Tibial nerve (tissue), 4 donors: ENCODE measurements around the gene PEX6.
A peak's percentile ranks its signal among the peaks of the same experiment; 100 is the strongest.

Experiments used
- EP300 ChIP-seq, 2 donors: sonication (generic); formaldehyde crosslinking; IDR thresholded peaks; one replicate each; pipeline ENCODE4 v1.6.1; 2017; ENCODE audit warnings: antibody characterized with exemption in 2 of 2, mild to moderate bottlenecking in 1 of 2
- TF ChIP-seq, protein P1 (sequence below), 5 experiments: fragments of 200-600 bp in 3 of 5; fragments of 450-650 bp in 2 of 5; sonication (generic) in 3 of 5; IDR thresholded peaks; one replicate each; pipeline ENCODE4 v1.5.1; 2016 to 2019; ENCODE audit warnings: antibody characterized with exemption in 5 of 5, mild to moderate bottlenecking in 3 of 5, moderate library complexity in 2 of 5

DNA sequence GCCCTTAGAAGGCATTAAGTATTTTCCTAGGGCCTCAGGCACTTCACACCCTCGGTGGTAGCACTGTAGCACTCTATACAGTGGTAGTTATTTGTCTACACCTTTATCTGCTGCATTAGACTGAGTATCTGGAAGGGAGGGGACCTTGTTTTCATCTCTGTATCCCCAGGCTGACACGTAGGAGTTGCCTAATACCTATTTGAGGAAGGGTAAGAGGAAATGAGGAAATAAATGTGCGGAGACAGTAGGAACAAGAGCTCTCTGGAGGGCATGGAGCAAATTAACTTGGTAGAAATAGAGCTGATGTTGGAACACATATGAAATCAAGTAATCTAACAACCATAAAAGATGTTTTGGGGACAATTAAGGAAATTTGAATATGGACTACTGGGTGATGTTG lies 45.8 kb downstream of the PEX6 start:
- TF ChIP-seq, protein P1, sequence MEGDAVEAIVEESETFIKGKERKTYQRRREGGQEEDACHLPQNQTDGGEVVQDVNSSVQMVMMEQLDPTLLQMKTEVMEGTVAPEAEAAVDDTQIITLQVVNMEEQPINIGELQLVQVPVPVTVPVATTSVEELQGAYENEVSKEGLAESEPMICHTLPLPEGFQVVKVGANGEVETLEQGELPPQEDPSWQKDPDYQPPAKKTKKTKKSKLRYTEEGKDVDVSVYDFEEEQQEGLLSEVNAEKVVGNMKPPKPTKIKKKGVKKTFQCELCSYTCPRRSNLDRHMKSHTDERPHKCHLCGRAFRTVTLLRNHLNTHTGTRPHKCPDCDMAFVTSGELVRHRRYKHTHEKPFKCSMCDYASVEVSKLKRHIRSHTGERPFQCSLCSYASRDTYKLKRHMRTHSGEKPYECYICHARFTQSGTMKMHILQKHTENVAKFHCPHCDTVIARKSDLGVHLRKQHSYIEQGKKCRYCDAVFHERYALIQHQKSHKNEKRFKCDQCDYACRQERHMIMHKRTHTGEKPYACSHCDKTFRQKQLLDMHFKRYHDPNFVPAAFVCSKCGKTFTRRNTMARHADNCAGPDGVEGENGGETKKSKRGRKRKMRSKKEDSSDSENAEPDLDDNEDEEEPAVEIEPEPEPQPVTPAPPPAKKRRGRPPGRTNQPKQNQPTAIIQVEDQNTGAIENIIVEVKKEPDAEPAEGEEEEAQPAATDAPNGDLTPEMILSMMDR (IDR thresholded peaks at IDR 0.05): no peak
- peak in 1 of 2 donors; percentile 8 for TF ChIP-seq EP300 (IDR thresholded peaks at IDR 0.05)
